Suprapubic skin (tissue), 4 donors: ENCODE results near the gene PGAP3. TPM values are rescaled to one million over a fixed set of nuclear protein-coding genes. Genes with fewer than 3 reads are reported as not detected.
A peak's percentile ranks its signal among the peaks of the same experiment; 100 is the strongest.

Experiments used
- DNase-seq, 2 donors: peaks; one replicate each; pipeline ENCODE4 v3.0.0-alpha.2; 2019; ENCODE audit warnings: low spot score in 2 of 2
- H3K27ac ChIP-seq: fragments of 200-600 bp; sonication (generic); one replicate; pipeline ENCODE4 v1.5.1; 2019
- H3K27me3 ChIP-seq: fragments of 200-600 bp; sonication (generic); one replicate; pipeline ENCODE4 v1.5.1; 2019
- H3K36me3 ChIP-seq: fragments of 200-600 bp; sonication (generic); one replicate; pipeline ENCODE4 v1.5.1; 2019
- H3K4me1 ChIP-seq: fragments of 200-600 bp; sonication (generic); one replicate; pipeline ENCODE4 v1.5.1; 2019
- H3K4me3 ChIP-seq: fragments of 200-600 bp; sonication (generic); one replicate; pipeline ENCODE4 v1.5.1; 2019; ENCODE audit warnings: mild to moderate bottlenecking
- H3K9me3 ChIP-seq: fragments of 200-600 bp; sonication (generic); one replicate; pipeline ENCODE4 v1.5.1; 2019
- CTCF ChIP-seq, 2 donors: fragments of 200-600 bp in 1 of 2; fragments of 450-650 bp in 1 of 2; sonication (generic) in 1 of 2; IDR thresholded peaks; one replicate each; pipeline ENCODE4 v1.5.1; 2016 to 2019; ENCODE audit warnings: antibody characterized with exemption in 2 of 2, mild to moderate bottlenecking in 1 of 2, moderate library complexity in 1 of 2
- EP300 ChIP-seq: sonication (generic); formaldehyde crosslinking; IDR thresholded peaks from one replicate; pipeline ENCODE4 v1.6.1; 2017; ENCODE audit warnings: antibody characterized with exemption
- POLR2A ChIP-seq, 2 donors: fragments of 450-650 bp; IDR thresholded peaks; one replicate each; pipeline ENCODE4 v1.6.1; 2017; ENCODE audit warnings: antibody characterized with exemption in 2 of 2, mild to moderate bottlenecking in 2 of 2, moderate library complexity in 2 of 2
- POLR2AphosphoS5 ChIP-seq, 3 donors: sonication (generic); formaldehyde crosslinking; IDR thresholded peaks; one replicate each; pipeline ENCODE4 v1.6.1; 2017; ENCODE audit warnings: antibody characterized with exemption in 3 of 3
- WGBS: methylation state at CpG from one replicate; pipeline ENCODE4 v1.1.5; 2018; 5-methylcytosine and 5-hydroxymethylcytosine counted together
- total RNA-seq, 4 donors: library from RNA; depleted of rRNA; stranded (reverse); fragments of >200 nt; gene quantifications; one replicate each; pipeline ENCODE4 v1.1.0, GENCODE V29; 2016

Gene PGAP3
- total RNA-seq, 4 donors from 2014 or later = 25.7 to 41.5 (median 32.7) TPM

DNA sequence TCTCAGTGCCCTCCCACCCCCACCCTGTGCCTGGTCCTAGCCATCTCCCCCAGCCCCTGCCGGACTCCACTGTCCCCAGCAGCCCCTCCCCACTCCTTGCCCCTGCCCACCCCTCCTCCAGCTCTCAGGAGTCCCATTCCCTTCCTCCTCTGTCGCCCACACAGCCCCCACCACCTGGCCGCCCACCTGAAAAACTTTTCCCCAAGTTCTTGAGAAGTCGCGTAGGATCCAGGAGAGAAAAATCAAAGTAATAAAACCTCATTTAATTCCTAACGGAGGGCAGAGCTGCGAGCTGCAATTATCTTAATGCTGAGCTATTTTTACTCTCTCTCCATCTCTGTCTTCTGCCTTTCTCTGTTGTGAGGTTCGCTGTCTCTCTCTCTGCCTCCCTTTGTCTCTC, 63.5 kb downstream of the PGAP3 start:
- Histone ChIP-seq H3K4me1 (peaks cover 65% of the 10 kb centered on the region), H3K4me3 (no peak overlapping the region), H3K9me3 (no peaks in the 10 kb centered on the region), H3K27ac (no peak overlapping the region), H3K27me3 (peaks cover 47% of the 10 kb centered on the region), H3K36me3 (no peaks in the 10 kb centered on the region)
- TF ChIP-seq POLR2AphosphoS5 (IDR thresholded peaks at IDR 0.05) (no peak), EP300 (no peak), POLR2A (IDR thresholded peaks at IDR 0.05) (no peak), CTCF (IDR thresholded peaks at IDR 0.05) (no peak)
- no peak for DNase-seq
- 64% methylated on average over 8 of the region's 8 CpGs for WGBS

GRCh38 chr17:39623356-39623950, 64.4 kb downstream of the PGAP3 start:
- Histone ChIP-seq H3K9me3 (no peaks in the 10 kb centered on the region), H3K4me1 (peaks cover 66% of the 10 kb centered on the region), H3K36me3 (no peaks in the 10 kb centered on the region), H3K27ac (no peak overlapping the region), H3K27me3 (peaks cover 44% of the 10 kb centered on the region), H3K4me3 (no peak overlapping the region)
- TF ChIP-seq POLR2AphosphoS5 (IDR thresholded peaks at IDR 0.05) (no peak), CTCF (IDR thresholded peaks at IDR 0.05) (peak; percentile 73 to 94), EP300 (no peak)
- whole genome bisulfite sequencing = 5% methylated on average over 15 of the region's 16 CpGs
- DNase-seq = peak; percentile 91 to 95

DNA sequence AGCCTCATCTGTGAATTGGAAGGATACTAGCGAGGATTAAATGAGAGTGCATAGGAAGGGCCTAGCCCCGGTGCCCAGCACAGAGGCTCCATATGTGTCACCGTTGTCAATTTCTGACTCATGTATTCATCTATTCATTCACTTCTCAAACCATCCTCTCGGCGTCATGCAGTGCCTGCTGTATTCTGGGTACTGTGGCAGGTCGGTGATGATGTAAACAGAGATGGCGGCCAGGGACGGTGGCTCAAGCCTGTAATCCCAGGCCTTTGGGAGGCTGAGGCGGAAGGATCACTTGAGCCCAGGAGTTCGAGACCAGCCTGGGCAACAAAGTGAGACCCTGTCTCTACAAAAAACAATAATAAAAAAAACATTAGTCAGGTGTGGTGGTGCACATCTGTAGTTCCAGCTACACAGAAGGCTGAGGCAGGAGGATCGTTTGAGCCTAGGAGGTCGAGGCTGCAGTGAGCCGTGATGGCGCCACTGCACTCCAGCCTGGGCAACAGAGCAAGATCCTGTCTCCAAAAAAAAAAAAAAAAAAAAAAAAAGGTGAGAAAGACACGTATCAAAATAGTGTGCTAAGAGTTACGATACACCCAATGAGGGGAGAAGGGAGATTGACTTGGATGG, 65.4 kb downstream of the PGAP3 start:
- Histone ChIP-seq H3K27me3 (peaks cover 35% of the 10 kb centered on the region), H3K27ac (no peak overlapping the region), H3K4me3 (no peak overlapping the region), H3K9me3 (no peaks in the 10 kb centered on the region), H3K36me3 (no peaks in the 10 kb centered on the region), H3K4me1 (peaks cover 62% of the 10 kb centered on the region)
- 59% methylated on average over 15 of the region's 16 CpGs for WGBS
- TF ChIP-seq EP300 (no peak), CTCF (IDR thresholded peaks at IDR 0.05) (no peak), POLR2A (IDR thresholded peaks at IDR 0.05) (no peak), POLR2AphosphoS5 (IDR thresholded peaks at IDR 0.05) (no peak)
- no peak for DNase-seq

- TF ChIP-seq POLR2A (IDR thresholded peaks at IDR 0.05) (no peak), CTCF (IDR thresholded peaks at IDR 0.05) (peak; percentile 98 to 100), POLR2AphosphoS5 (IDR thresholded peaks at IDR 0.05) (peak in 1 of 3 donors; percentile 40), EP300 (no peak)
- peaks cover 58% of the 10 kb centered on the region for H3K4me1 ChIP-seq
- DNase-seq = peak; percentile 94 to 95
- 8% methylated on average over 22 of the region's 26 CpGs for WGBS
- no peak overlapping the region for H3K27ac ChIP-seq
- H3K27me3 ChIP-seq = peaks cover 27% of the 10 kb centered on the region
- no peaks in the 10 kb centered on the region for H3K36me3 ChIP-seq
- H3K4me3 ChIP-seq = no peak overlapping the region
- H3K9me3 ChIP-seq = no peaks in the 10 kb centered on the region
Measured at GRCh38 chr17:39621523-39622379, 66.1 kb downstream of the PGAP3 start.

Other genes with a start within 250 kb of the PGAP3 start
- 10 to 100 TPM; 26.8 to 32.4 (median 29.8) TPM for gene MED1, start 236.8 kb downstream of the PGAP3 start, total RNA-seq
- 10 to 100 TPM; 50.7 to 97.9 (median 54.4) TPM for gene CDK12, start 226.6 kb downstream of the PGAP3 start, total RNA-seq
- gene NEUROD2, start 80.1 kb downstream of the PGAP3 start, total RNA-seq = not detected
- gene PPP1R1B, start 61.1 kb downstream of the PGAP3 start, total RNA-seq = 100 to 1,000 TPM in 1 of 4 donors, 10 to 100 TPM in 3; 43.7 to 112 (median 70.4) TPM
- 100 to 1,000 TPM in 2 of 4 donors, 10 to 100 TPM in 2; 51.7 to 156 (median 83.9) TPM for gene STARD3, start 50.9 kb downstream of the PGAP3 start, total RNA-seq
- gene TCAP, start 22.7 kb downstream of the PGAP3 start, total RNA-seq = 1 to 10 TPM in 2 of 4 donors, under 1 TPM in 1, not detected in 1; 0.57 to 2.4 (median 1.1) TPM
- 1 to 10 TPM in 2 of 4 donors, under 1 TPM in 2; 0.53 to 1.6 (median 1.1) TPM for gene PNMT, start 19.6 kb downstream of the PGAP3 start, total RNA-seq
- gene ERBB2, start 12.0 kb upstream of the PGAP3 start, total RNA-seq = 100 to 1,000 TPM; 144 to 192 (median 173) TPM
- 10 to 100 TPM; 43.6 to 54.1 (median 52.1) TPM for gene MIEN1, start 42.5 kb upstream of the PGAP3 start, total RNA-seq
- gene GRB7, start 49.9 kb upstream of the PGAP3 start, total RNA-seq = 100 to 1,000 TPM in 1 of 4 donors, 10 to 100 TPM in 3; 49.4 to 114 (median 72.4) TPM
- gene IKZF3, start 176.3 kb upstream of the PGAP3 start, total RNA-seq = 1 to 10 TPM in 2 of 4 donors, under 1 TPM in 2; 0.60 to 1.9 (median 1.1) TPM
- gene ZPBP2, start 180.1 kb upstream of the PGAP3 start, total RNA-seq = not detected
- gene GSDMB, start 230.6 kb upstream of the PGAP3 start, total RNA-seq = 10 to 100 TPM in 2 of 4 donors, 1 to 10 TPM in 2; 5.4 to 76.6 (median 12.1) TPM
- 10 to 100 TPM; 57.7 to 91.3 (median 77.9) TPM for gene ORMDL3, start 239.5 kb upstream of the PGAP3 start, total RNA-seq
- gene LRRC3C, start 239.7 kb upstream of the PGAP3 start, total RNA-seq = 1 to 10 TPM in 2 of 4 donors, not detected in 2; 1.1 to 2.3 TPM